GM21515 (cell line): ENCODE results near the gene PSMC4.
A peak's percentile ranks its signal among the peaks of the same experiment; 100 is the strongest.

Source experiments
- ATAC-seq: cut with Tn5 transposase; IDR thresholded peaks from one replicate; pipeline ENCODE4 v1.9.1; 2021; ENCODE audit not compliant: unreplicated experiment

The PSMC4 gene

DNA sequence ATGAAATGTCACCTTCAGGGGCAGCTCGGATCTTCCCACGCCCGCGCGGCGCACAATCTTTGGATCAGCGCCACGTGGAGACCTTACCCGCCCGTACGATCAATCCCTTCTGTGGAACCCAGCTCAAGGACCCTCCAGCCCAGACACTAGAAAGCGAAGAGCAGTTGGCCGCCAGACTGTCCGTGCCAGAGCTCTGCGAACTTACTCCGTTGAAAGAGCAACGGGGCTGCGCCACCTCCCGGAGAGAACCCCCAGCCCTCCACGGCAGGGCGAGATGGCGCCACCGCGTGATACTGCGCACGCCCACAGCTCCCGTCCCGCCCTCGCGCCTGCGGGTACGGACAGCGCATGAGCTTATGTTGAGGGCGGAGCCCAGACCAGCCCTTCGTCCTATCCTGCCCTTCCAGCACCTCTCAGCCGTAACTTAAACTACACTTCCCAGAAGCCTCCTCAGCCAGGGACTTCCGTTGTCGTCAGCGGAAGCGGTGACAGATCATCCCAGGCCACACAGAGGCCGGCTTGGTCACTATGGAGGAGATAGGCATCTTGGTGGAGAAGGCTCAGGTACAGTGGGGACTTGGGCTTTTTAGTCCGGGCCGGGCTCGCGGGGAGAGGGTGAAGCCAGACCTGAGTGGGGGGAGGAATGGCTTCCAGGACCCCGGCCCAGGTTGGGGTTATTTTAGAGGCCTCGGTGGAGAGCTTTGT lies at the start of gene PSMC4:
TSS of gene PSMC4 (plus strand) at position 491 of the 705 bp plus-strand sequence. CDS start at position 529, 38 bp downstream.
- peak; percentile 92 for ATAC-seq

DNA sequence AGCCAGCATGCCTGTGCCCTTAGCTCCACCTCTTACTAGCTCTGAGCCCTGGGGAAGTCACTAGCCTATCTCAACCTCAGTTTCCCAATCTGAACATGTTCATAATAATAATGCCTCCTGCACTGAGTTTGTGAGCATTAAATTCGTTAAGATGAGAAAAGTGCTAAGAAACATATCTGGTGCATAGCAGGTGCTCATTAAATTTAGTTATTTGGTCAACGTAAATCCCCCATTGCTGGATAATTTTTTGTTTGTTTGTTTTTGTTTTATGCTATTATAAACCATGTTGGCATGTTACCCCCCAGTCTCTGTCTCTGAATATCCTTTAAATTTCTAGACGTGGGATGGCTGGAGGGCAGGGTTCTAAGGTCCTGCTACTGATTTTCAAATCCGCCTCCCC lies 47.1 kb upstream of the PSMC4 start:
- no peak for ATAC-seq

DNA sequence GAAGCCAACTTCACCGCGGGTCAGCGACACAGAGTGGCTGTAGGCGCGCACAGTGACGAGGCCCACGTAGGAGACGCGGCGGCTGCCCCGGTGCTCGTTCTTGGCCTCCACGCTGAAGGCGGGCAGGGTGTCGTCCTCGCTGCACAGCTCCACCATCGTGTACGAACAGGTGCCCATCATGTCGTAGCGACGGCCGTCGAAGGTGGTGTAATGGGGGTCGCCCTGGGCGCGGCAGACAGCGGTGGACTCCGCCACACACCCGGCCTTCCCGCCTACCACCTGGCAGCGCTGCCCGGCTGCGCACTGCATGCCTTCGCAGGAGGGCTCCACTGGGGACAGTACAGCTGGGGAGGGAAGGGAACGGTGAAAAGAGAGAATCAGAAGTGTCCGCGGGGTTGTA lies 46.6 kb upstream of the PSMC4 start:
- ATAC-seq: no peak

DNA sequence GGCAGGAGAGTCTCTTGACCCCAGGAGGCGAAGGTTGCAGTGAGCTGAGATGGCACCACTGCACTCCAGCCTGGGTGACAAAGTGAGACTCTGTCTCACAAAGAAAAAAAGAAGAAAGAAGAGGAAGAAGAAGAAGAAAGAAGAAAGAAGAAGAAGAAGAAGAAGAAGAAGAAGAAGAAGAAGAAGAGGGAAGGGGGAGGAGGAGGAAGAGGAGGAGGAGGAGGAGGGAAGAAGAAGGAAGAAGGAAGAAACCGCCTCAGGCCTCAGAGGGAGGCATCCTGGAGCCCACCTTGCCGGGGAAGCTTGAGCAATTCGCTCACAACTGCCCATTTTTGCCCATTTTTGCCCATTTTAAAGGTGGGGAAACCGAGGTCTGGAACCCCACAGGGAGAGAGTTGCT lies 46.0 kb upstream of the PSMC4 start:
- ATAC-seq: no peak

DNA sequence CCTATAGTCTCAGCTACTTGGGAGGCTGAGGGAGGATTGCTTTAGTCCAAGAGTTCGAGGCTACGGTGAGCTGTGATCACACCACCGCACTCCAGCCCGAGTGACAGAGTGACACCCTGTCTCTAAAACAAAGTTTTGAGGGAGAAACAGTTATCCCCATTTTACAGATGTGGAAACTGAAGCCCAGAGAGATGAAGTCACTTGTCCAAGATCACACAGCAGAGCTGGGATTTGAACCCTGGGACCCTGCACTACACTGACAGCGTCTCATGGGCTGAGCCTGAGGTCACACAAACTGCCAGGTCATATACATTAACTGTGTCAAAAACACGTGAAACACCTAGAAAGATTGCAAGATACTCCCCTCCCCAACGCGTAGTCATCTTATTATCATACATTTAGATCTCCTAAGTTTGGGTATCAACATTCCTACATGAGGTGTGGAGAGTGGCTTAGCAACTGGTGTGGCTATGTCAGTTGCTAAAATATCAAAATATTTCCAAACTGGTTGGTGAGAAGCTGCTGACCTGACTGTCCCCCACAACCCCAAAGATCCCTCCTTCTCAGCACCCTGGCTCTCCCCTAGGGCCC lies 44.7 kb upstream of the PSMC4 start:
- no peak for ATAC-seq

DNA sequence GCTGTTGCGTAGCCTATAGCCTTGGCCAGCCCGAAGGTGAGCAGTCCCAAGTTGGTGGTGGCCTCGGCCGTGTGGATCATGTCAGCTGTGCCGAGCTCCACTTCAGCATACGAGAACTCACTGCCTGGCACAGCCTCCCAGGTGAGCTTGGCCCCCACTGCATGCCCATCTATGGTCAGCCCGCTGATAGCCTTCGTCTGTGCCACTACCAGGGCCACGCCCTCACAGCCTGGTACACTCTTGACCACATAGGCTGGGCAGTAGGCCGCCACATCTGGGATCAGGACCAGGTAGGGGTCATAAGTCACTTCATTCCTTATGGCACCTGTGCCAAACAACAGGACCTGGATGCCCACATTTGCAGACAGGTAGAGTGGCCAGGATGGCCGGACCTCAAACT lies 43.9 kb upstream of the PSMC4 start:
- ATAC-seq: no peak

DNA sequence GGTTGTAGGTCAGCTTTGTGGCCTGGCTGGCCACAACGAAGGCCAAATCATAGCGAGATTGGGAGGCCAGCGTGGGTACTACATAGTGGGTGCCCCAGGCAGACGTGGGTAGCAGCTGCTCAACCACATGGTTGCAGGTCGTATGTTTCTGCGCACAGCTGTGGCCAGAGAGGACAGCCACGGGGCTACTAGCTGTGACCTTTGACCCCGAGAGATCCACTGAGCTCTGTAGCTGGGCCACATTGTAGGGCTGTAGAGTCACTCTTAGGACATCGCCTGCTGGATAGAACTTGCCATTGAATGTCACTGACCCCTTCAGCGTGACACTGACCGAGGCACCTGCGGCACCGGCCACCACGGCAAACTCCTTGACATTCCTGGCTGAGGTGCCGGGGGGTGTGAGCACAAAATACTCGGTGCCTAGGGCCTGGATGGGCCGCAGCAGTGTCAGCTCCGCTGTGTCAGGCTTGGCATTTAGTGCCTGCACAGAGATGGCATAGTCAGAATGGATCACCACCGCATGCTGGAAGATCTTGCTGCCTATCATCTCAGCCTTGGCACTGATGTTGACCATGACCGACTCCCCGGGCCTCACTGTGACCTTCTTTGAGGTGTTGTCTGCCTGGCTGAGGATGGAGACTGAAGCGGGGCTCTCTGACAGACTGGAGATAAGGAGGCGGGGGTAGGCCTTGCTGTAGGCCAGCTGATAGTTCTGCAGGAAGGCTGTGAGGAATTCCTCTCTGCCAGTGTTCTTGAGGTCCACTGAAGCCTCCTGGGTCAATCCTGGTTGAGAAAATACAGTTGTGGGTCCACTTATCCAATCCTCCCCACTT lies 43.2 kb upstream of the PSMC4 start:
- ATAC-seq: no peak

DNA sequence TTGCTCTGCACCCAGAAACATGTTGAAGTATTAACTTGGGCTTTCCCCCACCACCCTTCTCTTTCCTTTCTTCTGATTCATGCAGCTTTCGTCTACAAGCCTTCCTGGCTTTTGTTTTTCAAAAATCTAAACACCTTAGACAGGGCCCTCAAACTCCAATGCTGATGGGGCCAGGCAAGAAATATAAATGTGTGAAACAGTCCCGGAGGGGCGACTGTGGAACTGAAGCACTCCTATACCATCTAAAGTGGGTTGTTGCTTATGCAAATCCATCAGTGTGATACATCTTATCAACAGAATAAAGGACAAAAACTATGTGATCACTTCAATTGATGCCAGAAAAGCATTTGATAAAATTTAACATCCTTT lies 42.6 kb upstream of the PSMC4 start:
- no peak for ATAC-seq

DNA sequence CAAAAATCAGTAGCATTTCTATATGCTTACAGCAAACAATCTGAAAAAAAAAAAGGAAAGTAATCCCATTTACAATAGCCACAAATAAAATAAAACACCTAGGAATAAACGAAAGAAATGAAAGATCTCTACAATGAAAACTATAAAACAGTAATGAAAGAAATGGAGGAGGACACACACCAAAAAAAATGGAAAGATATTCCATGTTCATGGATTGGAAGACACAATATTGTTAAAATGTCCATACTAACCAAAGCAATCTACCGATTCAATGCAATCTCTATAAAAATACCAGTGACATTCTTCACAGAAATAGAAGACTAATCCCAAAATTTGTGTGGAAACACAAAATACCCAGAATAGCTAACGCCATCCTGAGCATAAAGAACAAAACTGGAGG lies 41.2 kb upstream of the PSMC4 start:
- no peak for ATAC-seq

DNA sequence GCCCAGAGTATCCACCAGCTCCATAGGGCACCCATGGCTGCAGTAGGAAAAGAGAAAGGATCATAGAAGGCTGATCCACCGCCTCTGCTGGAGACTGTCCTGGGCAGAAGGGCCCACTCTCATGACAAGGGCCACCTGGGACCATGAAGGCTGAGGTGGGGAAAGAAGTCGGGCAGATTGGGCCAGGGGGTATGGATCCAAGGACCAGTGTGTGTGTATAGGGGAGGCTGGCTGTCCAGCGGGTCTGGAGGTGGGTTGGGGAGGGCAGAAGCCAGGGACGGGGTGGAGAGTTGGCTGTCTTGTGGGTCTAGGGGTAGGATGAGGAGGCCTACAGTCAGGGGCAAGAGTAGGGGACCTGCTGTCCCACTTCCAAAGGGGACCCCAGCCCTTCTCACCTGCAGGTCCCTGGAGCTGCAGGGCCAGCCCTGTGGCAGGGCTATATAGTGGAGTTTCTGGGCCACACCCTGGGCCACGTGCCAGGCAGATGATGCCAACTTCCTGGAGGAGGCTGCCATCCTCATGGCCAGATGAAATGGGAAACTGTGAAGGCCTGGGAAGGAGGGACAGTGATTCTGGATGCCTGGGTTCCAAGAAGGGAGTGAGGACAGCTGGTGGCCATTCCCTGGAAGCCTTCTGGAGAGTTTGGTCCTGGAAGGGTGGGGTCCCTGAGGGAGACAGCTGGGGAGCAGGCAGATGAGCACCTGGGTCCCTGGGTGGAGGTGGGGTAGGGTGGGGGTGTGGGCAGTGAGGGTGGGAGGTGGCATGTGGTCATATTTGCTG lies 36.2 kb upstream of the PSMC4 start, which contains the start of gene FCGBP:
TSS of gene FCGBP (minus strand) at position 51 of the 780 bp plus-strand sequence.
- no peak for ATAC-seq

DNA sequence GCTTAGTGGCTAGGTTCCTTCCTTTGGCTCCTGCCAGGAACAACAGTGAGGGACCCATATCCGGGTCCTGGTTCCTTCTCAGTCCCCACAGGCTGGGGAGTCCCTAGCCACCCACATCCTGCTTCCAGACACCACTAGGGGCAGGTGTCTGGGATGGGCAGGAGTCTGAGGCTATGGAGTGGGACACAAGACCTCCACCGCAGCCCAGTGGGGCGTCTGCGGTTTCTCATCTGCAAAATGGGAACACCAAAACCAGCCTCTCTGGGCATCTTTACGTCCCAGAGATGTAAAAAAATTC lies 35.7 kb upstream of the PSMC4 start:
- no peak for ATAC-seq

DNA sequence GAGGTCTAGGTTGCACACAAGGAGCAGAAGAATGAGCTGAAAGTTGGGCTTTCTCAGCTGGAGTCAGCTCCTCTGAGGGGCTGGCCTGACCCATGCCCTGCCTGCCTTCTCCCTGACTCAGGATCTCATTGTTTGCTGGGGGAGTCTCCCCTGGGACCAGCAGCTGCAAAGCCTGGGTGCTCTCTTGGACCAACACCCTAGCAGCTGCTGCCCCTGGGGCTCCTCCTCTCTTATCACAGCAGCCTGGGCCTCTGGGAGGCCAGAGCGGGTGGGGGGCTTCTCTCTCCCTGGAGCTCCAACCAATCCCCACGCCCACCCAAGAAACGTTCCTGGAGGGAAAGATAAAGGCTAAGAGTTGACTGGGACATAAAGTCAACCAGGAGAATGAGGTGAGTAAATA lies 34.9 kb upstream of the PSMC4 start:
- ATAC-seq: no peak

DNA sequence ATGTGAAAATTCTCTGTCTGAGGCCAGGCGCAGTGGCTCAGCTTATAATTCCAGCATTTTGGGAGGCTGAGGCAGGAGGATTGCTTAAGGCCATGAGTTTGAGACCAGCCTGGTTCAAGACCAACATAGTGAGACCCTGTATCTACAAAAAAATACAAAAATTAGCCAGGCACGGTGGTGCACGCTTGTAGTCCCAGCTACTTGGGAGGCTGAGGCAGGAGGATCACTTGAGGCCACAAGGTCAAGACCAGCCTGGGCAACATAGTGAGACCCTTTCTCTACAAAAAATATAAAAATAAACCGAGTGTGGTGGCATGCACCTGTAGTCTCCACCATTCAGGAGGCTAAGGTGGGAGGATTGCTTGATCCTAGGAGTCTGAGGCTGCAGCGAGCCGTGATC lies 34.3 kb upstream of the PSMC4 start:
- ATAC-seq: no peak

DNA sequence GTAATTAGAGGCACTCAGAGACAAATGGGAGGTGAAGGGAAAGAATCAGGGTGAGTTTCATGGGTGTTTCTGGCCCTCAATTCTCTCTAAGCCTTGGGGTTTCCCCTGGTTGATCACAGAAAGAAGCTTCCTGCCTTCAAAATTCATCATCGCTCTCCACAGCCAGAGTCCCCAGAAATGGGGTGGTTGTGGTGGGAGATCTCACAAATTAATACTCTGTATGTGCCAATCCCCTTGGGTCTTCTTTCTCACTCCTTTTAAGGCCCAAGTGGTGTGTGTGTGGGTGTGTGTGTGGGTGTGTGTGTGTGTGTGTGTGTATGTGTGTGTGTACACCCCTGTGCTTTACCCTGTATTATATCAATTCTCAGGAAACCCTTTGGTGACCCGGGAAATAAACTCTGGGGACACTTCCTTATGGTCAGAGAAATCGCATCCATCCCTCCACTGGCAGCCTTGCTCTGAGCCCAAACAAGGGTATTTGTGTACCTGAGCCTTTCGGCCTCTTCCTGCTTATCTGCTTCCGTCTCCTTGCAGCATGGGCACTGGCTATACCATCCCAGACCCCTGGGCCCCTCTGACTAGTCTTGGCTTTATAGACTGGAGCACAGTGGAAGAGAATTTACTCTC lies 33.8 kb upstream of the PSMC4 start:
- ATAC-seq: no peak

DNA sequence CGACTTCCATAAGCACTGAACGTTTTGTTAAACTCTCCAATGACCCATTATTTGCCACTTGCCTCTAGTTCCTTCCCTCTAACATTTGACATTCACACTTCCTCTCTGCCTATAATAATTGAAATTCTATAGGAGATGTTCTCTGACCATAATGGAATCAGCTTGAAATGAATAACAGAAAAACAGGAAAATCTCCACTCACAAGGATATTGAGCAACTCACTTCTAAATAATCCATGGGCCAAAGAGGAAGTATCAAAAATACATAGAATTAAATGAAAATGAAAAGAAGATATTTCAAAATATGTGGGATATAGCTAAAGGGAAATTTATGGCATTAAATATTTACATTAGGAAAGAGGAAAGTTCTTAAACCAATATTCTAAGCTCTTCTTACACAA lies 33.2 kb upstream of the PSMC4 start:
- ATAC-seq: no peak

DNA sequence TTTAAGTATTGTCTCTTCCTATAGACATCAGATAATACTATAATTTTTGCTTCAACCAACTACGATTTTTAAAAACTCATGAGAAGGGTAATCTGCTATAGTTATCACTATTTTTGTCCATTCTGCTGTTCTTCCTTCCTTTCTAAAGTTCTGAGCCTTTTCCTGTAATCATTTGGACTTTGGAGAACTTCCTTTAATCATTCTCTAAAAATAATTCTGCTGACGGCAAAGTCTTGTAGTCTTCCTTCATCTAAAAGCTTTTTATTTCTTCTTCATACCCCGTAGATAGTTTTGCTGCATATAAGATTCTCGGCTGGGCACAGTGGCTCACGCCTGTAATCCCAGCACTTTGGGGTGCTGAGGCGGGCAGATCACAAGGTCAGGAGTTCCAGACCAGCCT lies 31.4 kb upstream of the PSMC4 start:
- no peak for ATAC-seq

DNA sequence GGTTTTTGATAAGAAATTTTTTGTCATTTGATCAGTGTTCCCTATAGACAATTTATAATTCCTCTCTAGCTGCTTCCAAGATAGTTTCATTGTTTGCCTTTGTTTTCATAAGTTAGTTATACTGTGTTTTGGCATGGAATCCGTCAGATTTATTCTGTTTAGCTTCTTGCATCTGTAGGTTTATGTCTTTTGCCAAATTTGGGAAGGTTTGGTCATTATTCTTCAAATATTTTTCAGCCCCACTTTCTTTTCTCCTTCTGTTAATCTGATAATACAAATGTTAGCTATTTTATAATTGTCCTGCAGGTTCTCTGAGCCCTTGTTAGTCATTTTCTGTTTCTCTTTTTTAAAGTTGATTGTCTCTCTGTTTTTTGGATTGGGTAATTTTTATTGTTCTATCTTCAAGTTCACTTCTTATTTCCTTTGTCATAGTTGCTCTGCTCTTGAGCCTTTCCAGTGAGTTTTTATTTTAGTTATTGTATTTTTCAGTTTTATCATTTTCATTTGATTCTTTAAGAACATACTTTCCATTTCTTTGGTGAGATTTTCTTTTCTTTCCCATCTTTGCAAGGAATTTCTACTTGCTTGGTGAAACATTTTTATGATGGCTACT lies 30.6 kb upstream of the PSMC4 start:
- ATAC-seq: no peak

DNA sequence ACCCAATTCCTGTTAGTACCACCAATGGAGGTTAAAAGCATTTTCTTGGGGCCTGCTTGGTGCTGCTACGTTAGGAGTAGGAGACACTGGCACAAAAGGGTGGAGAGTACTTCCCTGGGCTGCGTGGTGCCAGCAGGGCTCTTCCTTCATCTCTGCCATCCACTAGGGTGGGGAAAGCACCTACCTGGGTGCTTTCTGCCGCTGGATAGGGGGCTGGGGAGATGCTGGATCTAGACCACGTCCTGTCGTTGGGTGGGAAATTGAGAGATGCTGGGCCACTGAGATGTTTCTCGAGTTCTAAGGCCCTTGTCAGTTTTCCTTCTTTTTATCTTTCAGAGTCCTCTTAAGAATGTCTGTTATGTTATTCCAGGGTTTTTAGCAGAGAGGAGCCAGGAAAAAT lies 29.8 kb upstream of the PSMC4 start:
- no peak for ATAC-seq

DNA sequence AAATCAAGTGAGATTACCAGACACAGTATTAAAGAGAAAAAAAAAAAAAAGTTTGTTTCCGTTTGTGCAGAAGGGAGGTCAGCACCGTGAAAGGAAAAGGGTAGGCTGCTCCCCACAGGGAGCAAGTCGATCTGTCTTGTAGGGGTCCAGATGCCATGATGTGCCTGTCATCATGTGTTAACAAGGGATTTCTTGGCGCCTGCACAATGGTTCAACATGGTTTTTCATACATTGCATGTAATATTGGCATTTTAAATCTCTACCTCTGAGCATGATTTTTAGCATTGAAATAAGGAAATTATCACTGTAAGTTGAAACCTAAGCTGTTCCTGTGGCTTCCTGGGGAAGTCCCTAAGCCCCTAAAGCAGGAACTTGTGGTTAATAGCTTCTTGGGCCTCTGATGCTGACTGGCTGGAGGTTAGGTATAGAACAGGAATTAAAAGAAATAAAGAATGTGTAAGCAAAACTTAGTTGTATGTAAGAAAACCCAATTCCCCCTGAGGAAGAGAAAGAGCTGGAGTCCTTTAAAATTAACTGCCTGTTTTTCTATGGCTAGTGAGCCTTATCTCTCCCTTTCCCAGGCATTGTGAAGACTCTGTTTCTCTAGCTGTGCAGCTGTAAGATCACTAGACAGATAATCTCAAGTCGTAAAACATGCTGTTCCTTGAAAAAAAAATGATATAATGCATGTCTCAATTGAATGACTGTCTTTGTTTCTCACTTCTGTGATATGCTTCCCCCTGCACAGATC lies 29.2 kb upstream of the PSMC4 start:
- ATAC-seq: peak; percentile 71

DNA sequence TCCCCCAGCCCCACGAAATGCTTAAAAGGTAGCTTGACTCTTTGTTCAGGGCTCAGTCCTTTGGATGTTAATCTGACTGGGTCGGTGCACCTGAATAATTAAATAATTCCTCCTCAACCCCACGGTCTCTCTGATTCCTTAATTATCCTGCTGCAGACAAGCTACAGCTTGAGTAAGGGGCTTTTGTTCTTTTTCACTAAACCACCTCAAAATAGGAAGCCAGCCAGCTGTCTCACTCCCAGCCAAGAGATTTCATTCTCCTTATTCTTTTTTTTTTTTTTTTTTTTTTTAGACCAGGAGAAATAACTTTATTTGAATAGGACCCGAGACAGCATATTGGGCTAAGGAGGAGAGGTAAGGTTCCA lies 28.6 kb upstream of the PSMC4 start:
- no peak for ATAC-seq
